GM19193 (cell line): Measurements from ENCODE around the gene CHCHD10.

Experiments
- POLR2A ChIP-seq: IDR thresholded peaks from 4 replicates; pipeline ENCODE4 v1.6.1; 2011; ENCODE audit not compliant: insufficient read depth, insufficient read length; ENCODE audit errors: extremely low read depth

CHCHD10 gene

GRCh38 chr22:23751441-23751996 lies 16.3 kb downstream of the CHCHD10 start:
- TF ChIP-seq POLR2A = no peak

DNA sequence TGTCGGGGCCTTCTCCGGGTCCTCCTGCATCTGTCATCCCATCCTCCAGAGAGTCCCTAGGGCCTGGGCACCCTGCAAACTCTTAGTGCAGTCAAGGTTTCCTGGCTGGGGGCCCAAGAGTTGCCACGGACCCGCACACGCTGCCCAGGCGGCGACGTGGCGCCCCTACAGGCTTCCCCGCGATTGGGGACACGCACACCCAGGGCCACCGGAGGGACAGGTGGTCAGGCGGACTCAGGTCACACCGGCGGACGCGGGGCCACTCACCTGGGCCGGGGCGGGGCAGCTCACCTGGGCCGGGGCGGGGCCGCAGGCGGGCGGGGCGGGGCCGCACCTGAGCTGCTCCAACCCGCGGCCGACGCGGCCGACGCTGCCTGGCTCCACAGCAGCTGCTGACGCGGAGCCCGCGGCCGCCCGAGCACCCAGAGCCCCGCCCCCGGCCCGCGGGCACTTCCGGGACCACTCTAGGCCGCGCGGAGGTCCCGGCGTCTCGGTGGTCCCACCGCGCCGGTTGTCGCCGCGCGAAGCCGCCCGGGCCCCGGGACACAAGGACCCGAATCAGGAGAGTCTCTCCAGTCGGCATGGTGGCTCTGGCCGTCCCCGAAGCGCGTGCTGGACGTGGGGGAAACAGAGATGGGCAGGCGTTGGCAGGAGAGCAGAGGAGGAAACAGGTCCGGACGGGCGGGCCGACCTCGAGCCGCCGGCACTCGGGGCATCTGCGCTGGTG lies 16.9 kb downstream of the CHCHD10 start, which contains the start of gene ZNF70:
TSS of gene ZNF70 (minus strand) at position 399 of the 727 bp plus-strand sequence. CDS start 5,972 bp downstream, outside the sequence.
- TF ChIP-seq POLR2A = peak; percentile 71

GRCh38 chr22:23750367-23750713 lies 17.4 kb downstream of the CHCHD10 start:
- no peak for TF ChIP-seq POLR2A

- TF ChIP-seq POLR2A = no peak
Observed at GRCh38 chr22:23749841-23750301, 17.9 kb downstream of the CHCHD10 start.

GRCh38 chr22:23745791-23746190 lies 22.0 kb downstream of the CHCHD10 start:
- TF ChIP-seq POLR2A = no peak

- no peak for TF ChIP-seq POLR2A
Observed at GRCh38 chr22:23744485-23744884, 23.3 kb downstream of the CHCHD10 start.

DNA sequence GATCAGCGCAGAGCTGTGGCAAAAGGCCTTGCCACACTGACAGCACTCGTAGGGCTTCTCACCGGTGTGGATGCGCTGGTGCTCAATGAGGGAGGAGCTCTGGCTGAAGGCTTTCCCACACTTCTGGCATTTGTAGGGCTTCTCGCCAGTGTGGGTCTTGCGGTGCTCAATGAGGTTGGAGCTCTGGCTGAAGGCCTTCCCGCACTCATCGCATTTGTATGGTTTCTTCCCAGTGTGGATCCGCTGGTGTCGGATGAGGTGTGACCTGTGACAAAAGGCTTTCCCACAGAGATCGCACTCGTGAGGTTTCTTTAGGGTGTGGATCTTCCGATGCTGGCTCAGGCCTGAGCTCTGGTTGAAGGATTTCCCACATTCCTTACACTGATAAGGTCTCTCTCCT lies 23.8 kb downstream of the CHCHD10 start:
- no peak for TF ChIP-seq POLR2A

DNA sequence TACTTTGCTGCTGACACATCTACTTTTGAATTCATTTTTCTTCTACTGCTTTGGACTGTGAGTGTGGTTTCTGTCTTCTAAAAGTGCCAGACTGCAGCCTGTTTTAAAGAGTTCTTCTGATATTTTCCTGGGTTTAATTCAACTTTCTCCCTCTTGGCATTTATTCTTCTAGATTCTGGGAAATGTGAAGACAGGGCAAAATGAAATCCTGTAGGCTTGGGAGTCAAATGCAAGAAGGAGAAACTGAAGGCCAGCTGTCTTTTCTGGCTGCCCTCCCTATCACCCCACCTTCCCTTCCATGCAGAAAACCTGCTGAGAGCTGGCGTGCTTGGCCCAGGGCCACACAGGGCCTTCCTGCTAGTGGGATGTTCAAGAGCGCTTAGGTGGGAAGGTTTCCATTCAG lies 24.5 kb downstream of the CHCHD10 start:
- TF ChIP-seq POLR2A = no peak

GRCh38 chr22:23742505-23743264 lies 25.1 kb downstream of the CHCHD10 start:
- TF ChIP-seq POLR2A = no peak

DNA sequence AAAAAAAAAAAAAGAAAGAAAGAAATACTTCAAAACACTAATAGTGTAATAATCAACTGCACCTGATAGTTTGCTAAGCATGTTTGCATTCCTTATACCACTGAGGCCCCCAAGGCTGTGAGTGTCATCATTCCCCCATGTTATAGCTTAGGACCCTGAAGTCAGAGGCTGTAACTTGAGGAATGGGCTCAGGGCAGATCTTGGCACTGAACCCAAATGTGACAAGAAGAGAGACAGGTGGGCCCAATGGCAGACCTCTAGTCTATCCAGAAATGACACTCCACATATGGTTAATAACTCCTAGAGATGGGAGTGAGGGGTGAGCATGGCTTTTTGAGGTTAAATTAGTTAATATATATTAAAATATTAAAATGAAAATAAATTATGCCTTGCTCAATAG lies 30.1 kb downstream of the CHCHD10 start:
- TF ChIP-seq POLR2A = no peak

GRCh38 chr22:23722724-23723123 lies 45.0 kb downstream of the CHCHD10 start:
- no peak for TF ChIP-seq POLR2A

DNA sequence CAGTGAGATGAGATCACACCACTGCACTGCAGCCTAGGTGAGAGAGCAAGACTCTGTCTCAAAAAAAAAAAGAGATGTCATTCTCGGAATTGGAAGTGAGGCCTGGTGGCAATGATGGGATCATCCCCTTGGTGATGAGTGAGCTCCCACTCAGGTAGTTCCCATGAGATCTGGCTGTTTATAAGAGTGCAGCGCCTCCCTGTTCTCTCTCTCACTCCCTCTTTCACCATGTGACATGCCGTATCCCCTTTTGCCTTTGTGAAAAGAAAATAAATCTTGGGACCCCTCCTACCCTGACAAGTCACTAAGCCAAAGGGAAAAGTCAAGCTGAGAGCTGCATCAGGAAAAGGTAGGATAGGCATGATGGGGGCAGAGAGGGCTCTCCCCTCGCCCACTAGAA lies 45.6 kb downstream of the CHCHD10 start:
- no peak for TF ChIP-seq POLR2A

DNA sequence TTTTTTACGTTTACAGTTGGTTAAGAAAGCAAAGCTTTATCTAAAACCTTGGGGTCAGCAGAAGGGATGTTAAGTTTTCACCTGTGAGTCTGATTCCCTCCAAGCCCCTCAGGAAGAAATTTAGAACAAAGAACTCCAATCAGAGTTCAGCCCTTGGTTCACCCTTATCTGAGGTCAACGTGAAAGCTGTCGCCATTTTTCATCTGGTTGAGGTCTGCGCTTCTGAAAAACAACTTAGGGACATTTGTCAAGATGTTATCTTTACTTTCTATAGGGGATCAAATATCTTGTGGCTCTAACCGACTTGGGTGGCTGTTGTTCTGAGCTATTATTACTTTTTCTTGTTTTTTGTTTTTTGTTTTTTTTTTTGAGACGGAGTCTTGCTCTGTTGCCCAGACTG lies 46.9 kb downstream of the CHCHD10 start:
- TF ChIP-seq POLR2A = no peak

- no peak for TF ChIP-seq POLR2A
Observed at GRCh38 chr22:23718371-23719165, 49.2 kb downstream of the CHCHD10 start.

- peak; percentile 80 for TF ChIP-seq POLR2A
Observed at GRCh38 chr22:23716811-23717801, 50.7 kb downstream of the CHCHD10 start.
